GM12874 (cell line): Measurements from ENCODE around the gene SNORC.

Source experiments
- TF ChIP-seq, protein P1 (sequence below): IDR thresholded peaks from 2 replicates; pipeline ENCODE4 v1.5.1; 2011; ENCODE audit warnings: low read depth, mild to moderate bottlenecking, control low read depth, low read length, moderate library complexity; ENCODE audit not compliant: insufficient read depth

Gene SNORC

DNA sequence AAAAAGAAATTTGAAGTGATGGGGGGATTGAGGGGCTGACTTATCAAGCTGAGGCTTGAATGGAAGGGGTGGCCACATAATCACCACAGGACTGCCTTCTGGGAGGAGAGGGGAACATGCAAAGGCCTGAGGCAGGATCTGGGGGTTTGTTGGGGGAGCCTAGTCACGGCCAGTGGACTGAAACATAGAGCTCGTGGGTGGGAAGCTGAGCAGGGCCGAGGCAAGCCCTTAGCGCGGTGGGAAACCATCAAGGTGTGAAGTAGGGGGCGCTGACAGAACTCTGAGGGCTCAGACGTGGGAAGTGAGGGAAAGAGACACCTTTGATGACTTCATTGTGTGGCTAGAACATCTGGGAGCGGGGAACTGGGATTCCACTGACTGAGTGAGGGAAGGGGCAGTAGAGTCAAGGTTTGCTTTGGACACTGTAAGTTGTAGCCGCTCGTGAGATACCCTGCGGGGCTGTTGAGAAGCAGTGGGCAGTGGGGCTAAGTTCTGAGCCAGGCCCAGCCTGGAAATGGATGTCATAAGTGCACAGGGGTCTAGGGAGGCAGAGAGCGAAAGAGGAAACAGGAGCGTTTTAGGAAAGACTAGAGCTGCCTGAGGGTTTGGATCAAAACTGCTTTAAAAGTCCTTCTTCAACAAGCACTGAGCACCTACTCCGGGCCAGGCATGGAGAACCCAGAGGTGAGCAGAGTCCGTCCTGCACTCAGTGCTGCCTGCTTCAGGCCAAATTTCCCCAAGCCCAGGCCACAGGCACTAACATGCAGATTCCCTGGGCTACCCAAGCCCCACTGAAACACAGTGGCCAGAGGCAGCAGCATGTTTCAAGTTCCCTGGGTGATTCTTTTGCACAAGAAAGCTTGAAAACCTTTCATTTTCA lies 686 bp upstream of the SNORC start:
- TF ChIP-seq, protein P1, sequence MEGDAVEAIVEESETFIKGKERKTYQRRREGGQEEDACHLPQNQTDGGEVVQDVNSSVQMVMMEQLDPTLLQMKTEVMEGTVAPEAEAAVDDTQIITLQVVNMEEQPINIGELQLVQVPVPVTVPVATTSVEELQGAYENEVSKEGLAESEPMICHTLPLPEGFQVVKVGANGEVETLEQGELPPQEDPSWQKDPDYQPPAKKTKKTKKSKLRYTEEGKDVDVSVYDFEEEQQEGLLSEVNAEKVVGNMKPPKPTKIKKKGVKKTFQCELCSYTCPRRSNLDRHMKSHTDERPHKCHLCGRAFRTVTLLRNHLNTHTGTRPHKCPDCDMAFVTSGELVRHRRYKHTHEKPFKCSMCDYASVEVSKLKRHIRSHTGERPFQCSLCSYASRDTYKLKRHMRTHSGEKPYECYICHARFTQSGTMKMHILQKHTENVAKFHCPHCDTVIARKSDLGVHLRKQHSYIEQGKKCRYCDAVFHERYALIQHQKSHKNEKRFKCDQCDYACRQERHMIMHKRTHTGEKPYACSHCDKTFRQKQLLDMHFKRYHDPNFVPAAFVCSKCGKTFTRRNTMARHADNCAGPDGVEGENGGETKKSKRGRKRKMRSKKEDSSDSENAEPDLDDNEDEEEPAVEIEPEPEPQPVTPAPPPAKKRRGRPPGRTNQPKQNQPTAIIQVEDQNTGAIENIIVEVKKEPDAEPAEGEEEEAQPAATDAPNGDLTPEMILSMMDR: no peak

DNA sequence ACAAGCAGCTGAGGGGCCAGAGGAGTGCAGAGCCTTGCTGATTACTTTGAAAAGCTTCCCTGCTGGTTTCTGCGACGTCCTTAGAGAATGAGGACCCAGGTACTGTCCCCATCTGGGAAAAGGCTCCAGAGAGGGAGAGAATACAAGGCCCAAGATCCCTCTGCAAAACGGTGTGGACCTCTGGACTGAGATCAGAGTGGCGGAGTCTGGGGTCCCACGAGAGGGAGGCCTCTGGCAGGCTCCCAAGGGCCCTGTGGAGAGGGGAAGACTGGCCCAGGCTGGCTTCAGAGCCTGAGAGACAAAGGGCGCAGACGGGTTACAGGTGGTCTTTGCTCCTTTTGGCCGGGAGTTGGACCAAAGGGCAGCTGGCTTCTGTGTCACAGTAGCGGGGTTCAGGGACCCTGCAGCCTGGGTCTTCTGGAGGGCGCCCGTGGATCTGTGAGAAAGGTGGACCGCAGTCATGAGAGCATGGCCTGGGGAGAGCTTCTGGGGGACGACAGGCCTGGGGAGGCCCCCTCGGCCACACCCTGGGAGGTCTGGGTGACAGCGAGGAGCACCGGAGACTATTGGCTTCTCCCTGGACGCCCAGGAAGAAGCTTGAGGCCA lies 805 bp downstream of the SNORC start:
- TF ChIP-seq, protein P1: no peak

DNA sequence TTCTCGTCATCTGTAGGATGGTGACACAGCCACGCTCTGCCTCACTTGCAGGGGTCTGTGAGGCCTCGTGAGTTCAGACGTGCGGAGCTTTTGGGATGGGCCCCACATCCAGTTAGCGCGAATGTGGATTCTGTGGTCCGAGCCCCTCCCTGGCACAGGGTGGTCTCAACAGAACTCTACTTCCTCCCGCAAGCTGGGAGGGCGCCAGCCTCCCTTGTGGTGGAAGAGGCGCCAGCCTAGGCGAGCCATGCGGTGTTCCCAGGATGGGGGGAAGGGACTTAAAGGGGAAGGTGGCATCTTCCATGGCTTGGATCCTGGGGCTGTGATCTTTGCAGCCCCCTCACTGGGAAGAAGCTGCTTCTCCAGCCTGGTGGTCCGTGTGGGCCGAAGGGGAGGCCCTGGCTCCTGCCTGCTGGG lies 1.4 kb downstream of the SNORC start:
- TF ChIP-seq, protein P1: no peak

DNA sequence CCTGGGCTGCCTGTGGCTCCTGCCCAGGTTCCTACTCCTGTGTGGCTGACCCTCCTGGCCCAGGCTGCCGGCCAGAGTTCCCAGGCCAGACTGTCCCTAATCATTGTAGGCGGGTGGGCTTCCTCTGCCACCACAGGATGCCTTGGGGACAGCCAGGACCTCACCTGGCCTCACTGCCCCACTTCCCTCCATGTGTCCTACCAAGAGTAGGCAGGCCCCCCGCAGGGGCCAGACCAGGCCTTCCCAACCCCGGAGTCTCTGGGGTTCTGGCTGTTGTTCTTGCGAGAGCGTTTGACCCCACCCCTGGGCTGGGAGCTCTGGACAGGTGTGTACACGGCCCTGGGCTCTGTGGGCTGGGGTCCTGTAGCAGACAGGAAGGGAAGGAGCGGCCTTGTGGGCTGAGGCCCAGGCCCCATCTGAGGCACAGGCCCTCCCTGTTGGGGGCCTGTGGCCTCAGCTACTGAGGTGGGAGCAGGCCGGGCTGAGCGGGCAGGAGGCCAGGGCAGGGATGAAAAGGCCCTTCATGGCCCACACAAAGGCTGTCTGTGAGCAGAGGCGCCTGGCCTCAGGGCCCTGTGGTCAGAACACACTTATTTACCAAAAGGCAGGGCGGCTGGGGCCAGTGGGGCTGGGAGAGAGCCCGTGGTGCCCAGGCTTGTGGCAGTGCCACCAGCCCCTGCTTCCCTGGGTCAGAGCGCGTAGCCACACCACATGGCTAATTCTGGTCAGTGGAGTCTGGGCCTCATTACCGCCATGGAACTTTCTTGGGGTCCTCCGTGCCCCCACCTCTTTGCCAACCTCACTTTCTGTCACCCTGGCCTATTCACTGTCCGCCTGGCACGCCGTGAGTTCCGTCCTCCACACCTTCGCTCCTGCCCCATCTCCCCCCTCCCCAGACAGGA lies 2.0 kb downstream of the SNORC start:
- TF ChIP-seq, protein P1: no peak

DNA sequence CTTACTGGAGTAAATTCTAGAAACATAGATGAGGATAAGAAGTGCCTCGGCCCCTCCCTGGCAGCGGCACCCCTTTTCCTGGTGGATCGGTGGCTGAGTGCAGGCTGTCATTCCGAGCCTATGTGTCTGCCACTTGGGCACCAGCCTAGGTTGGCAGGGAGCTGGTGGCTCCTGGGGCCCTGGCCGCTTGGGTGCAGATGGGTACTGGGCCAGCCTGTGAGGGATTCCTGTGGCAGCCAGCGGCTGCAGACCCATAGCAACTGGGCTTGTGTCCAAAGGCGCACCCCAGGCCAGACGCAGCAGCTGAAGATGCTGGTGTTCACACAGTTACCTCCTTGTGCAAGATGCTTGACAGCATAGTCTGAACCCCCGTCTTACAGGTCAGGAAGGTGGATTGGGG lies 2.8 kb downstream of the SNORC start:
- TF ChIP-seq, protein P1: no peak

DNA sequence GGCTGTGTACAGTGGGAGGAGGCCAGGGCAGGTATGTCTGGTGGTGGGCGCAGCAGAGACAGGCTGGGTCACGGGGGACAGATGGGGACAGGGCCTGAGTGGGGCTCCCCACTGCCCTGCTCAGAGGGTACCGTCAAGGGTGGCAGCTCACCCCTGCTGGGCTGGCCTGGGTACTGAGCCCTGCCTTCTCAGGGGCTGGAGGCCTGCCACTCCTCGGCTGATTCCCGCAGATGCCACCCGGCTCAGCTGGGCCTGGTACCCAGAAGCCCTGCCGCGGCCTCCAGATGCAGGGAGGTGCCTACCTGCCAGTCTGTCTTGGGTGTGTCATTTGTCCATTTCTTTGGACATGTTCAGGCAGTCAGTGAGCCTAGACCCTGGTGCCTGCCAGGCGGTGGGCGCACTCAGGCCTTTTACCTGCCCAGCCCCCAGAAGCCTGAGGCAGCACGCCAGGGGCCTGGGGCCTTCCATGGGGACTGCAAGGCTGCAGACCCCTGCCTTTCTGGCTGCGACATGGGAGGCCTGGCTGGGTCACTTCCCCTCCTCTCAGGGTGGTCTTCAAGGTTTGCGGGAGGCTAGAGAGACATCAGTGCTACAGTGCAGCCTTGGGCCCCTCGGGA lies 3.3 kb downstream of the SNORC start:
- TF ChIP-seq, protein P1: no peak
